Activated CD8-positive, alpha-beta memory T cell treated with anti-CD3 and anti-CD28 coated beads for 36 hours (primary cell): ENCODE results near the gene HHIPL1. TPM values are rescaled to one million over a fixed set of nuclear protein-coding genes. Genes with fewer than 3 reads are reported as not detected.

Experiments
- CTCF ChIA-PET: fragments of 350-600 bp; sonication (Branson Sonifier 250); formaldehyde crosslinking; loops from one replicate; lab custom pipeline; 2021; ENCODE audit warnings: antibody characterized with exemption; lab: Charles Lee
- POLR2A ChIA-PET: fragments of 350-600 bp; sonication (Branson Sonifier 250); formaldehyde crosslinking; loops from one replicate; lab custom pipeline; 2021; ENCODE audit warnings: antibody characterized with exemption; lab: Charles Lee
- total RNA-seq, 2 experiments: library from RNA; stranded (reverse); gene quantifications; one replicate each; pipeline ENCODE4 v1.2.3, GENCODE V29; 2021

Gene HHIPL1
- total RNA-seq, 2 experiments from 2014 or later = not detected

- CTCF ChIA-PET = interaction anchor here (1.1 kb wide), 1 partner anchor 15 kb away, joined by 5 read pairs; no protein-coding TSS in a partner anchor
- POLR2A ChIA-PET = no interaction called here
These were observed 52.0 kb downstream of the HHIPL1 start for GRCh38 chr14:99696929-99697328.

- POLR2A ChIA-PET = interaction anchor here (0.6 kb wide), 1 partner anchor 33 kb away, joined by 6 read pairs; no protein-coding TSS in a partner anchor
- CTCF ChIA-PET = no interaction called here
These were observed 53.3 kb downstream of the HHIPL1 start for GRCh38 chr14:99698236-99698635.

- ChIA-PET POLR2A (interaction anchor here (0.6 kb wide), 1 partner anchor 34 kb away, joined by 6 read pairs; no protein-coding TSS in a partner anchor), CTCF (no interaction called here)
These were observed 53.7 kb downstream of the HHIPL1 start for GRCh38 chr14:99698642-99699041.

GRCh38 chr14:99699085-99699760 is 54.3 kb downstream of the HHIPL1 start:
- CTCF ChIA-PET = interaction anchor here (1.8 kb wide), 1 partner anchor 11 kb away, joined by 5 read pairs; no protein-coding TSS in a partner anchor

GRCh38 chr14:99699861-99700260 is 54.9 kb downstream of the HHIPL1 start:
- ChIA-PET CTCF (interaction anchor here (0.6 to 1.8 kb wide), 3 partner anchors 12 to 796 kb away, joined by 3 to 5 read pairs (median 3); partner anchors contain the start of gene CYP46A1), POLR2A (no interaction called here)

More at GRCh38 chr14:99699085-99699760, 54.3 kb downstream of the HHIPL1 start:
- POLR2A ChIA-PET = no interaction called here

GRCh38 chr14:99700379-99700778 is 55.5 kb downstream of the HHIPL1 start:
- CTCF ChIA-PET = interaction anchor here (0.6 to 1.8 kb wide), 3 partner anchors 12 to 796 kb away, joined by 3 to 5 read pairs (median 3); partner anchors contain the start of gene CYP46A1
- POLR2A ChIA-PET = no interaction called here

- CTCF ChIA-PET = interaction anchor here (1.8 kb wide), 1 partner anchor 13 kb away, joined by 5 read pairs; no protein-coding TSS in a partner anchor
- POLR2A ChIA-PET = no interaction called here
These were observed 56.3 kb downstream of the HHIPL1 start for GRCh38 chr14:99701260-99701659.

- ChIA-PET POLR2A (no interaction called here), CTCF (no interaction called here)
These were observed 57.2 kb downstream of the HHIPL1 start for GRCh38 chr14:99702115-99702514.

GRCh38 chr14:99703381-99703780 is 58.5 kb downstream of the HHIPL1 start:
- POLR2A ChIA-PET = no interaction called here
- CTCF ChIA-PET = no interaction called here

GRCh38 chr14:99704037-99704436 is 59.1 kb downstream of the HHIPL1 start:
- ChIA-PET CTCF (no interaction called here), POLR2A (no interaction called here)

GRCh38 chr14:99706107-99706900 is 61.4 kb downstream of the HHIPL1 start:
- ChIA-PET POLR2A (no interaction called here), CTCF (no interaction called here)

GRCh38 chr14:99707420-99707819 is 62.5 kb downstream of the HHIPL1 start:
- ChIA-PET CTCF (no interaction called here), POLR2A (no interaction called here)

- POLR2A ChIA-PET = no interaction called here
- CTCF ChIA-PET = no interaction called here
These were observed 63.0 kb downstream of the HHIPL1 start for GRCh38 chr14:99707921-99708320.

GRCh38 chr14:99708449-99708848 is 63.5 kb downstream of the HHIPL1 start:
- ChIA-PET POLR2A (no interaction called here), CTCF (no interaction called here)

- CTCF ChIA-PET = no interaction called here
- POLR2A ChIA-PET = no interaction called here
These were observed 69.0 kb downstream of the HHIPL1 start for GRCh38 chr14:99713972-99714371.

GRCh38 chr14:99715266-99716000 is 70.5 kb downstream of the HHIPL1 start:
- POLR2A ChIA-PET = no interaction called here
- CTCF ChIA-PET = no interaction called here

- ChIA-PET CTCF (no interaction called here), POLR2A (no interaction called here)
These were observed 71.3 kb downstream of the HHIPL1 start for GRCh38 chr14:99716091-99716849.

GRCh38 chr14:99716850-99717681 is 72.1 kb downstream of the HHIPL1 start:
- ChIA-PET POLR2A (no interaction called here), CTCF (no interaction called here)
